Loucy (cell line): Measurements from ENCODE around the gene TCTN1.

ENCODE experiments used
- H2AFZ ChIP-seq: fragments of 200-600 bp; sonication (generic); 2 replicates; pipeline ENCODE4 v1.6.0; 2016; ENCODE audit warnings: antibody characterized with exemption, mild to moderate bottlenecking, low read length, moderate library complexity
- H3F3A ChIP-seq: fragments of 200-600 bp; 2 replicates; pipeline ENCODE4 v1.6.0; 2016; ENCODE audit warnings: antibody characterized with exemption, low read depth, mild to moderate bottlenecking
- H3K27me3 ChIP-seq: fragments of 200-600 bp; sonication (generic); 2 replicates; pipeline ENCODE4 v1.6.1; 2014; ENCODE audit warnings: low read length, mild to moderate bottlenecking; ENCODE audit not compliant: insufficient read depth, poor library complexity, severe bottlenecking
- H3K36me3 ChIP-seq: fragments of 200-600 bp; sonication (generic); 2 replicates; pipeline ENCODE4 v1.6.1; 2016; ENCODE audit warnings: low read length; ENCODE audit not compliant: insufficient read depth
- H3K4me1 ChIP-seq: fragments of 200-600 bp; sonication (generic); 2 replicates; pipeline ENCODE4 v1.5.1; 2014; ENCODE audit warnings: low read length, mild to moderate bottlenecking; ENCODE audit not compliant: insufficient read depth, poor library complexity, severe bottlenecking
- H3K4me2 ChIP-seq: fragments of 200-600 bp; sonication (generic); 2 replicates; pipeline ENCODE4 v1.6.0; 2014; ENCODE audit warnings: antibody characterized with exemption, low read length, low read depth, mild to moderate bottlenecking; ENCODE audit not compliant: poor library complexity, severe bottlenecking
- H3K4me3 ChIP-seq: fragments of 200-600 bp; sonication (generic); 2 replicates; pipeline ENCODE4 v1.5.1; 2014; ENCODE audit warnings: low read length, mild to moderate bottlenecking, mixed read lengths; ENCODE audit not compliant: poor library complexity, severe bottlenecking
- H3K79me2 ChIP-seq: fragments of 200-600 bp; sonication (generic); 2 replicates; pipeline ENCODE4 v1.6.1; 2014; ENCODE audit warnings: low read length; ENCODE audit not compliant: insufficient read depth
- H3K9ac ChIP-seq: fragments of 200-600 bp; sonication (generic); 2 replicates; pipeline ENCODE4 v1.6.0; 2014; ENCODE audit warnings: mild to moderate bottlenecking, low read depth, low read length, moderate library complexity; ENCODE audit not compliant: poor library complexity, severe bottlenecking
- H3K9me2 ChIP-seq: fragments of 200-600 bp; sonication (generic); replicated peaks from 2 replicates; pipeline ENCODE4 v1.6.1; 2016; ENCODE audit warnings: low read depth, low read length, mixed read lengths
- H3K9me3 ChIP-seq: fragments of 200-600 bp; sonication (generic); 2 replicates; pipeline ENCODE4 v1.6.1; 2014; ENCODE audit warnings: mild to moderate bottlenecking, antibody characterized with exemption, low read length, low read depth; ENCODE audit not compliant: insufficient read depth
- H4K20me1 ChIP-seq: fragments of 200-600 bp; sonication (generic); 2 replicates; pipeline ENCODE4 v1.6.0; 2014; ENCODE audit warnings: antibody characterized with exemption, low read length, mild to moderate bottlenecking; ENCODE audit not compliant: insufficient read depth, poor library complexity, severe bottlenecking
- CTCF ChIP-seq: fragments of 200-600 bp; sonication (generic); conservative IDR thresholded peaks from 2 replicates; pipeline ENCODE4 v1.5.1; 2014; ENCODE audit warnings: mild to moderate bottlenecking, antibody characterized with exemption, low read length
- EZH2phosphoT487 ChIP-seq: fragments of 200-600 bp; IDR thresholded peaks from 2 replicates; pipeline ENCODE4 v1.6.1; 2018; ENCODE audit warnings: antibody characterized with exemption, mild to moderate bottlenecking, moderate library complexity, borderline replicate concordance

Gene TCTN1

GRCh38 chr12:110597885-110598284, 16.0 kb upstream of the TCTN1 start:
- Histone ChIP-seq H3F3A (no peaks in the 10 kb centered on the region), H3K4me2 (no peak overlapping the region), H3K9me2 (no peaks in the 10 kb centered on the region), H3K27me3 (no peaks in the 10 kb centered on the region), H2AFZ (no peak overlapping the region), H3K9me3 (no peaks in the 10 kb centered on the region), H3K9ac (no peak overlapping the region), H4K20me1 (no peaks in the 10 kb centered on the region), H3K79me2 (no peaks in the 10 kb centered on the region), H3K4me3 (no peak overlapping the region), H3K4me1 (no peaks in the 10 kb centered on the region), H3K36me3 (no peaks in the 10 kb centered on the region)
- no peak for TF ChIP-seq EZH2phosphoT487
- no peak for TF ChIP-seq CTCF

- Histone ChIP-seq H3K4me1 (no peaks in the 10 kb centered on the region), H3K9ac (no peak overlapping the region), H3K36me3 (no peaks in the 10 kb centered on the region), H3K4me3 (no peak overlapping the region), H3K4me2 (no peak overlapping the region), H3K9me2 (no peaks in the 10 kb centered on the region), H2AFZ (peak overlapping the region; percentile 43; the same call in 1 of the 2 replicates), H3K9me3 (no peaks in the 10 kb centered on the region), H3K79me2 (no peaks in the 10 kb centered on the region), H3K27me3 (no peaks in the 10 kb centered on the region), H3F3A (no peaks in the 10 kb centered on the region), H4K20me1 (no peaks in the 10 kb centered on the region)
- TF ChIP-seq CTCF, result no peak
- no peak for TF ChIP-seq EZH2phosphoT487
Measured at GRCh38 chr12:110599334-110599733, 14.6 kb upstream of the TCTN1 start.

- Histone ChIP-seq H3K4me2 (no peak overlapping the region), H3K36me3 (no peaks in the 10 kb centered on the region), H3K9ac (no peak overlapping the region)
Measured at GRCh38 chr12:110600254-110600653, 13.7 kb upstream of the TCTN1 start.

More at GRCh38 chr12:110600254-110600653, 13.7 kb upstream of the TCTN1 start:
- Histone ChIP-seq H3K79me2 (no peaks in the 10 kb centered on the region), H3K4me3 (no peak overlapping the region), H4K20me1 (no peaks in the 10 kb centered on the region), H3K9me3 (no peaks in the 10 kb centered on the region), H3K4me1 (no peaks in the 10 kb centered on the region), H2AFZ (peak overlapping the region; percentile 53; the same call in 1 of the 2 replicates), H3F3A (no peaks in the 10 kb centered on the region), H3K27me3 (no peaks in the 10 kb centered on the region), H3K9me2 (no peaks in the 10 kb centered on the region)
- peak; percentile 68 for TF ChIP-seq CTCF
- no peak for TF ChIP-seq EZH2phosphoT487
